ENCODE data around the gene PALLD. TPM values are rescaled to one million over a fixed set of nuclear protein-coding genes. Genes with fewer than 3 reads are reported as not detected.

Gene PALLD
- total RNA-seq, 1 experiment from 2014 or later, result 23.7 TPM

- peaks cover 8% of the 10 kb centered on the region for H3K36me3 Mint-ChIP-seq
- CTCF ChIA-PET, result no interaction called here
- POLR2A ChIA-PET, result no interaction called here
These were observed 388.5 kb downstream of the PALLD start for GRCh38 chr4:168885400-168885799.

GRCh38 chr4:168886351-168886750 lies 389.5 kb downstream of the PALLD start:
- Mint-ChIP-seq H3K36me3 (peaks cover 10% of the 10 kb centered on the region), H3K9me3 (no peaks in the 10 kb centered on the region), H3K4me3 (no peak overlapping the region), H3K4me1 (peaks cover 3% of the 10 kb centered on the region; the same call in 1 of the 2 replicates), H3K27me3 (ENCODE audit: low read depth) (no peaks in the 10 kb centered on the region), H3K27ac (no peak overlapping the region)
- ATAC-seq (no peak), DNase-seq (ENCODE audit: low spot score) (no peak)
- POLR2A ChIA-PET, result no interaction called here
- no peak for TF ChIP-seq ZNF121 (CRISPR knock-in tag; IDR thresholded peaks at IDR 0.05)
- TF ChIP-seq MLX (CRISPR knock-in tag; IDR thresholded peaks at IDR 0.05), result no peak
- no peak for TF ChIP-seq OVOL2 (CRISPR knock-in tag; IDR thresholded peaks at IDR 0.05; ENCODE audit: borderline replicate concordance)
- TF ChIP-seq NR2C2 (CRISPR knock-in tag; IDR thresholded peaks at IDR 0.05), result no peak
- TF ChIP-seq SMAD3 (CRISPR knock-in tag; IDR thresholded peaks at IDR 0.05; ENCODE audit: borderline replicate concordance), result no peak
- TF ChIP-seq PREB (CRISPR knock-in tag; IDR thresholded peaks at IDR 0.05; ENCODE audit: borderline replicate concordance), result no peak
- TF ChIP-seq NFE2L1 (CRISPR knock-in tag; IDR thresholded peaks at IDR 0.05), result no peak
- CTCF ChIA-PET, result no interaction called here

More at GRCh38 chr4:168885400-168885799, 388.5 kb downstream of the PALLD start:
- TF ChIP-seq GABPB1 (CRISPR knock-in tag; IDR thresholded peaks at IDR 0.05), result no peak
- no peak for TF ChIP-seq GRHL2 (CRISPR knock-in tag; IDR thresholded peaks at IDR 0.05; ENCODE audit: insufficient replicate concordance, severe bottlenecking)
- no peak for TF ChIP-seq NFE2L1 (CRISPR knock-in tag; IDR thresholded peaks at IDR 0.05)
- no peak for TF ChIP-seq NR1H2 (CRISPR knock-in tag; IDR thresholded peaks at IDR 0.05)
- no peak for TF ChIP-seq TEAD4 (CRISPR knock-in tag; IDR thresholded peaks at IDR 0.05)
- TF ChIP-seq OVOL2 (CRISPR knock-in tag; IDR thresholded peaks at IDR 0.05; ENCODE audit: borderline replicate concordance), result no peak
- no peak for TF ChIP-seq ZNF219 (CRISPR knock-in tag; IDR thresholded peaks at IDR 0.05; ENCODE audit: borderline replicate concordance)
- TF ChIP-seq AR (CRISPR knock-in tag; IDR thresholded peaks at IDR 0.05), result no peak
- no peak for TF ChIP-seq CDX4 (CRISPR knock-in tag; IDR thresholded peaks at IDR 0.05; ENCODE audit: borderline replicate concordance)
- no peak for TF ChIP-seq ZBTB43 (CRISPR knock-in tag; IDR thresholded peaks at IDR 0.05)
- no peak for TF ChIP-seq MXD4 (CRISPR knock-in tag; IDR thresholded peaks at IDR 0.05; ENCODE audit: borderline replicate concordance)
- no peak for TF ChIP-seq FOXK1 (CRISPR knock-in tag; IDR thresholded peaks at IDR 0.05)
- TF ChIP-seq GTF2I (CRISPR knock-in tag; conservative IDR thresholded peaks at IDR 0.05), result no peak
- H3K9me3 Mint-ChIP-seq, result no peaks in the 10 kb centered on the region
- DNase-seq (ENCODE audit: low spot score) (no peak), ATAC-seq (no peak)
- no peak overlapping the region for H3K27ac Mint-ChIP-seq
- H3K27me3 Mint-ChIP-seq (ENCODE audit: low read depth), result no peaks in the 10 kb centered on the region
- peaks cover 3% of the 10 kb centered on the region; the same call in 1 of the 2 replicates for H3K4me1 Mint-ChIP-seq
- H3K4me3 Mint-ChIP-seq, result no peak overlapping the region

Measured in WTC11 (cell line).